Measurements from ENCODE around the gene AP5S1. TPM values are rescaled to one million over a fixed set of nuclear protein-coding genes. Genes with fewer than 3 reads are reported as not detected.
A peak's percentile ranks its signal among the peaks of the same experiment; 100 is the strongest.

AP5S1 gene
- total and polyA plus RNA-seq, 2 of the 13 experiments (the other 11 are each of a cell fraction or from before 2014, with no cell fraction given), result 7.9 to 23.2 TPM

- TF ChIP-seq SRSF1 (optimal IDR thresholded peaks at IDR 0.05; ENCODE audit: low read depth, low read length), result peak; percentile 68
- no peak for TF ChIP-seq DDIT3 (CRISPR knock-in tag; IDR thresholded peaks at IDR 0.05)
- 0 out of 2 replicates have a peak, but pooled peaks have one; percentile 21 for TF ChIP-seq ZBTB26 (CRISPR knock-in tag; IDR thresholded peaks at IDR 0.05; ENCODE audit: borderline replicate concordance)
- TF ChIP-seq ATF7 (IDR thresholded peaks at IDR 0.05), result no peak
- no peak; the same call in 1 of the 2 replicates for TF ChIP-seq ATF7 (CRISPR knock-in tag; IDR thresholded peaks at IDR 0.05)
- TF ChIP-seq AKAP8 (CRISPR knock-in tag; IDR thresholded peaks at IDR 0.05), result peak; percentile 47; the same call in 1 of the 2 replicates
- no peak for TF ChIP-seq SOX6 (IDR thresholded peaks at IDR 0.05)
- TF ChIP-seq SOX6 (CRISPR knock-in tag; IDR thresholded peaks at IDR 0.05), result no peak; the same call in 1 of the 2 replicates
- 0 out of 2 replicates have a peak, but pooled peaks have one; percentile 9 for TF ChIP-seq ATF7-NPFF (CRISPR knock-in tag; IDR thresholded peaks at IDR 0.05; ENCODE audit: low read depth)
- TF ChIP-seq GATA4 (IDR thresholded peaks at IDR 0.05; ENCODE audit: borderline replicate concordance, low read depth), result no peak
- TF ChIP-seq ZMYM2 (CRISPR knock-in tag; IDR thresholded peaks at IDR 0.05), result no peak
- TF ChIP-seq DBP (CRISPR knock-in tag; IDR thresholded peaks at IDR 0.05; ENCODE audit: not compliant biosample characterization), result peak; percentile 36
- no peak; the same call in 1 of the 2 replicates for TF ChIP-seq FOXC1 (CRISPR knock-in tag; IDR thresholded peaks at IDR 0.05; ENCODE audit: borderline replicate concordance)
- TF ChIP-seq PHF21A (CRISPR knock-in tag; IDR thresholded peaks at IDR 0.05), result no peak; the same call in 1 of the 2 replicates
- no peak for TF ChIP-seq RFXANK (CRISPR knock-in tag; IDR thresholded peaks at IDR 0.05)
- no peak for TF ChIP-seq PRMT3 (CRISPR knock-in tag; IDR thresholded peaks at IDR 0.05; ENCODE audit: borderline replicate concordance, low read depth)
- no peak for TF ChIP-seq MEIS1 (CRISPR knock-in tag; IDR thresholded peaks at IDR 0.05; ENCODE audit: borderline replicate concordance)
- TF ChIP-seq ZNF430 (CRISPR knock-in tag; IDR thresholded peaks at IDR 0.05), result no peak
- TF ChIP-seq SNAI1 (CRISPR knock-in tag; IDR thresholded peaks at IDR 0.05; ENCODE audit: borderline replicate concordance), result peak; percentile 62; the same call in 1 of the 2 replicates
- TF ChIP-seq ZNF564 (CRISPR knock-in tag; IDR thresholded peaks at IDR 0.05), result no peak
- no peak for TF ChIP-seq BATF2 (CRISPR knock-in tag; IDR thresholded peaks at IDR 0.05)
- TF ChIP-seq HES4 (CRISPR knock-in tag; IDR thresholded peaks at IDR 0.05; ENCODE audit: borderline replicate concordance), result no peak
- no peak for TF ChIP-seq ZNF878 (CRISPR knock-in tag; IDR thresholded peaks at IDR 0.05)
- no peak for TF ChIP-seq KMT2A (CRISPR knock-in tag; IDR thresholded peaks at IDR 0.05)
- 0 out of 2 replicates have a peak, but pooled peaks have one; percentile 25 for TF ChIP-seq ZNF547 (CRISPR knock-in tag; IDR thresholded peaks at IDR 0.05)
Observed at GRCh38 chr20:3777716-3778629, 42.4 kb upstream of the AP5S1 start (continued).

Data from HepG2 (cell line).